GM13977 (cell line): ENCODE data around the gene UQCC3.
"Not testable (repeated sequence)": the region's sequence is repeated elsewhere in the genome, so short reads cannot be mapped to it uniquely, and the experiment has no call there.

Source experiments
- DNase-seq: peaks from one replicate; pipeline ENCODE4 v3.0.0; 2012; ENCODE audit warnings: low spot score
- CTCF ChIP-seq: IDR thresholded peaks from 2 replicates; pipeline ENCODE4 v1.5.1; 2012; ENCODE audit warnings: mild to moderate bottlenecking, control low read depth; ENCODE audit not compliant: insufficient read depth; ENCODE audit errors: extremely low read depth, missing control alignments
- in situ Hi-C: fragments of 300-500 bp; cut with MboI; formaldehyde crosslinking; loops from one replicate; pipeline ENCODE4 v1.12.0; 2022; ENCODE audit warnings: low sequenced_read_pairs, low pct_unique_long_range_greater_than_20kb, mixed read lengths, inconsistent platforms; ENCODE audit not compliant: unreplicated experiment

UQCC3 gene

GRCh38 chr11:62702246-62702645, 30.8 kb downstream of the UQCC3 start:
- in situ Hi-C loops, result no loop called here
- no peak for TF ChIP-seq CTCF
- no peak for DNase-seq

- DNase-seq, in situ Hi-C loops: not testable (repeated sequence)
Observed at GRCh38 chr11:62703921-62704320, 32.4 kb downstream of the UQCC3 start.

GRCh38 chr11:62705413-62705812, 33.9 kb downstream of the UQCC3 start:
- no peak for DNase-seq
- in situ Hi-C loops, result no loop called here
- no peak for TF ChIP-seq CTCF

GRCh38 chr11:62705880-62706849, 34.7 kb downstream of the UQCC3 start:
- in situ Hi-C loops, result no loop called here
- peak; percentile 95 for DNase-seq
- TF ChIP-seq CTCF, result no peak

GRCh38 chr11:62706850-62707247, 35.4 kb downstream of the UQCC3 start:
- no peak for DNase-seq
- in situ Hi-C loops, result no loop called here
- TF ChIP-seq CTCF, result no peak

GRCh38 chr11:62707277-62707861, 35.9 kb downstream of the UQCC3 start, which contains the start of the genes BSCL2 and GNG3:
BSCL2 (minus strand) TSS chr11:62707424; CDS start chr11:62707195, 229 bp downstream.
GNG3 (plus strand) TSS chr11:62707676; CDS start chr11:62708296, 620 bp downstream.
- no peak for TF ChIP-seq CTCF
- no peak for DNase-seq
- in situ Hi-C loops, result no loop called here

- in situ Hi-C loops, result no loop called here
- no peak for DNase-seq
- no peak for TF ChIP-seq CTCF
Observed at GRCh38 chr11:62708392-62708791, 36.9 kb downstream of the UQCC3 start.
